LHCN-M2 (cell line): Measurements from ENCODE around the gene SIRT7. TPM values are rescaled to one million over a fixed set of nuclear protein-coding genes. Genes with fewer than 3 reads are reported as not detected.
A peak's percentile ranks its signal among the peaks of the same experiment; 100 is the strongest.

ENCODE experiments used
- DNase-seq: peaks from one replicate; pipeline ENCODE4 v3.0.0-alpha.2; 2012; ENCODE audit warnings: low read depth
- total RNA-seq: library from RNA; depleted of rRNA; stranded (reverse); fragments of >200 nt; gene quantifications from 2 replicates; pipeline ENCODE4 v1.2.3, GENCODE V29; 2014

SIRT7 gene
- total RNA-seq, 1 experiment from 2014 or later, result 20.0 TPM

- DNase-seq, result no peak
Measured at GRCh38 chr17:81933178-81933699, 15.3 kb upstream of the SIRT7 start.

- no peak for DNase-seq
Measured at GRCh38 chr17:81932333-81932983, 14.5 kb upstream of the SIRT7 start.

GRCh38 chr17:81931557-81932332, 13.8 kb upstream of the SIRT7 start:
- no peak for DNase-seq

GRCh38 chr17:81931189-81931556, 13.2 kb upstream of the SIRT7 start:
- no peak for DNase-seq

DNA sequence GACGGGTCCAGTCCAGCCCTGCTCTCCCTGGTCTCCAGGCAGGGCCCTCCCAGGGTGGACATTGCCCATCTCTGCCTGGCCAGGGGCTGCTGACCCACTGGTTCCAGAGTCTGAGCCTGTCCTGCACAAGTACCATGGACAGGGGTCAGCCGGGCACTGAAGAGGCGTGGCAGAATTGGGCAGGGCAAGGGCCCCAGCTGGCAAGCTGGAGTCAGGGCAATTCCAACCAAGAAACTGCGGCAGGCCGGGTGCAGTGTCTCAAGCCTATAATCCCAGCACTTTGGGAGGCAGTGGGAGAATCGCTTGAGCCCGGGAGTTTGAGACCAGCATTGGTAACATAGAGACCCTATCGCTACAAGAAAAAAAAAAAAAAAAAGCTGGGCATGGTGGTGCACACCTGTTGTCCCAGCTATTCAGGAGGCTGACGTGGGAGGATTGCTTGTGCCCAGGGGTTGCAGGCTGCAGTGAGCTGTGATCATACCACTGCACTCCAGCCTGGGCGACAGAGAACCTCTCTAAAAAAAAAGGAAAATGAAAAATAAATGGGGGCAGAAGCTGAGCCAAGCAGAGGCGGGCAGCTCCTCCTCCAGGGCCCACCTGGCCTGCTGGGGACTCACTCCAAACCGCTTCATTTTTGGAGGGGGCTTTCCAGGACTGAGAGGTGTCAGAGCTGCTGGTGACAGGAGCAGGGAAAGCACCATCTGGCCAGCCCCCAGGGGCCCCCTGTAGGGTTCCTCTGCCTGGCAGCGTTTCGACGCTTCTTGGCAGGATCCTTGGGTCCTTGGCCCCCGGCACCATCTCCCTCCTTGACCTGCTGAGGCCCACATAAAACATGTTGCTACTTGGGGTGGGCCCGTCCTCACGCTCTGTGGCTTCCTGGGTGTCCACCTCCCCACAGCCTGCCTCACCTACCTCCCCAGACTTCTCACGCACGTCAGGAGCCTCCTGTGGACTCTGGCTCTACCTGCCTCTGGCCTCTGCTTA, 12.5 kb upstream of the SIRT7 start:
- peak; percentile 23 for DNase-seq

- DNase-seq, result no peak
Measured at GRCh38 chr17:81929253-81930141, 11.5 kb upstream of the SIRT7 start.

DNA sequence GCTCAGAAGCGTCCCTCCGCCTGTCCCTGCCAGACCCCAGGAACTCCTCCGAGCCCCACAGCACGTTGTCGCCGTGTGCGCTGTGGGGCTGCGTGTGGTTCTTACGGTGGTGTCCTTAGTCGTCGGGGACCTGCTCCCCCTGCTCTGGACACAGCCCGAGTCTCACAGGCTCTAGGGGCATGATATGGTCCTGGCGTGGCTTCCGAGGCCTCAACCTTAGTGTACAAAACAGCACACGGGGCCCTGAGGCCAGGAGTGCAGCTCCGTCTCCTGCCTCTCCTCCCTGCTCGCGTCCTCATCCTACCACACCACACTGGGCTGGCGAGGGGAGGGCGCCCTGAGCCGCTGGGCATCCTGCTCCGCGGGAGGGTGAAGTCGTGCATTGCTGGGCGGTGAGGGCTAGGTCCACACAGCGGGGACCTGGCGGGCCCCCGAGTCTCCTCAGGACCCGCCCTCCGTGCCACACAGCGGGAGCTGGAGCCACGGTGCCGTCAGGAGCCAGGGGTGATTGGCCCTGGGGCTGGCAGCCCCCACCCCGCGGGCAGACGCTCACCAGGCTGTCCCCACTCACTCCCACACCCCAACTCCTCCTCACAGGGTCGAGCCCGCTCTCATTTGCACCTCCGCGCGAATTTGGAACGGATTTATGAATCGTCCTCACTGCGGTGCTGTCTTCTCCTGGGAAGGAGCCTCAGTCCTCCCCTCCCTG, 10.7 kb upstream of the SIRT7 start:
- DNase-seq, result no peak

DNA sequence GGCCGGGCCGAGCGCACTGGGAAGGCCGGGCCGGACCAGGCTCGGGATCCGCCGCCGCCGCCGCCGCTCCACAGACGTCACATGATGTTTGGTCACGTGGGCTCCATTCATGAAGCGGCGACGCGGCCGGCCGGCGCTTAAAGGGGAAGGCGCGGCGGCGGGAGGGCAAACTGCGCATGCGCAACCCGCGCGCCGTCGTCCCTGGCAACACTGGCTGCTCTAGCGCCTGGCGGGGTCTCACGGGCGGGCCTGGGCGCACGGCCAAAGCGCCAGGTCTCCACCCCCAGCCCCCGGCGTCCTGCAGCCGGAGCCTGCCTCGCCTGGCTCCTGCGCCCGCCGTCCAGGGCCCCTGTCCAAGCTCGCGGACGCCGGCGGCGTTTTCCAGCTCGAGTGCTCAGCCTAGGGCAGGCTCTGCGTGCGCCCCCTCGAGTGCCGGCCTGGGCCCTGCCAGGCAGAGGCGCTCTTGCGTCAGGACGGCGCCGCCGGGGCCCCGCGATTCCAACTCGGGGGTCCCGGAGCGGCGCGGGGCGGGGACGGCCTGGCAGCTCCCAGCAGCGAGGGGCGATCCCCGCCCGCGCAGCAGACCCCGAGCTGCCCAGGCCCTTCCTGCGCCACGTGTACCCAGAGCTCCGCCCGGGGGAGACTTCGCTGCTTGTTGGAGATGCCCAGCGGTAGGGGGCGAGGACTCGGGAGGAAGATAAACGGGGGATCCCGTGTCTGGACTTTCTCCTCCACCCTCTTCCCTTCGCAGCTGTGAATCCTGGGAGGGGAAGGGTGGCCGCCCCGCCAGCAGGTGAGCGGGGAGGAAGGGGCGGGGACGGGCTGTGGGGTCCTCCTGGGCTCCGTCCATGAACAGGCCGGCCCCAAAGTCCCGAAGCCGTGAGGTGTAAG, 9.9 kb upstream of the SIRT7 start, which contains the start of gene MAFG:
Gene MAFG (minus strand): TSS at position 83 of the 891 bp plus-strand sequence. CDS start 4,550 bp downstream, outside the sequence.
- peak; percentile 90 for DNase-seq

DNA sequence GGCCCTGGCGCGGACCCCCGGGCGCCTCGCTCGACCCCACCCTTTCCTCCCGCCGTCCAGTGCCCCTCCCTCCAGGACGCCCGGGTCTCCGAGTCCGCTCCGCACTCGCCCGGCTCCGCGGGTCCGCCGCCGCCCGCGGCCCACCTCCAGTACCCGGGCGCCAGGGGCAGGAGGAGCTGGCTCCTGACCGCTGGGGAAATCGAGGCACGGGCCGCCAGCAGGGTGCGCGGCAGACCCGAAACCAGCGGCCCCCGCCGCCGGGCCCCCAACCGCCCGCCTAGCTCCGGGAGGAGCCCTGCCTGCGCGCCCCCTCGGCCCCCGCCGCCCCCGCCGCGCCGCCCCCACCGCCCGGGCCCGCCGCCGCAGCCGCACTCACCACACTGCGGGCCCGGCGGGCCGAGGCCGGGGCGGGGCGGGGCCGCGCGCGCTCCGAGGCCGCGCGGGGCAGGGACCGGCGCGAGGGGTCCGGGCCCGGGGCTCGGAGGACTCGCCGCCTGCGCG, 9.2 kb upstream of the SIRT7 start:
- no peak for DNase-seq

- peak; percentile 86 for DNase-seq
Measured at GRCh38 chr17:81926451-81927151, 8.6 kb upstream of the SIRT7 start.

- DNase-seq, result no peak
Measured at GRCh38 chr17:81925860-81926450, 8.0 kb upstream of the SIRT7 start.

GRCh38 chr17:81924557-81925532, 6.9 kb upstream of the SIRT7 start:
- DNase-seq, result no peak

DNA sequence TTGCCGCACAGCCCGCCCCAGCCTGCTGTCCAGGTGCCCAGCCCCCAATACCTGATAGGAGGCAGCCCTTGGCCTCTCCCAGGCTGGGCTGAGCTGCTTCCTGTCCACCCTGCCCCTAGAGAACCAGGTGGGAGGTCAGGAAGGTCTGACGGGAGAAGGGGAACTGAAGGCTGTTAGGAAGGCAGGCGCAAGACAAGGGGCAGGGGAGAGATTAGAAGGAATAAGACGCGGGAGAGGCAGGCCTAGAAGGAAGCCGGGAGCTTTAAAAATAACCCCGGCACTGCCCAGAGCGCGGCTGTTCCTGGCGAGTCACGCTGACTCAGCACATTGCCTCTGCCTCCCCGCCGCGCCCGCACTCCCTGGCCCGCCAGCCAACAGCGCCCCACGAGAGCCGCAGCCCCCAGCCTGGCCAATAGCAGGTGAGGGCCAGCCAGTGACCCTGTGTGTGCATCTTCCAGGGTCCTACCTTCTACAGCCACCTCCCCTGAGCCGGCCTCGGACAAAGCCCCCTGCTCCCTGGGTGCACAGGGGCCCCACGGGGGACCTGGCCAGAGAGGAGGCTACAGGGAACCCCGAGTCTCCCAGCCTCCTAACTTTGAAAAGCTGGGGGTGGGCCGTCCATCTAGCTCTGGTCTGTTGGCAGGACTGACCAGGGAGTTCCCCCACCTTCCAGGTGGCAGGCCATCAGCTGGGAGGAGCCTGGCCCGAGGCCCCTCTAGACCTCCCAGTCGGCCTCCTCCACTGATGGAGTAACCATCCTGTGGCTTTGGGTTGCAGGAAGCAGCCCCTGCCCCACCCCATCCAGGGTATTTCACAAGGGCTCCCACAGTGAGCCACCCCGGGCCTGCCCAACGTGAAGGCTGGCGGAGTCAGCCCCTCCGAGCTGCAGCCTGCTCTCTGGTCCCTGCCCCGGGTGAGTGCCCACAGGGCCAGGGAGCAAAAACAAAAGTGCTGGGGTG, 5.6 kb upstream of the SIRT7 start:
- DNase-seq, result peak; percentile 80

GRCh38 chr17:81922566-81923301, 4.8 kb upstream of the SIRT7 start:
- DNase-seq, result no peak
